ENCODE results near the gene SKP1. TPM values are rescaled to one million over a fixed set of nuclear protein-coding genes. Genes with fewer than 3 reads are reported as not detected.

SKP1 gene
- polyA plus RNA-seq, 1 of the 3 experiments (the other 2 are of a cell fraction) = 407 TPM

GRCh38 chr5:134175921-134176510, 734 bp downstream of the SKP1 start (continued):
- TF ChIP-seq REST (IDR thresholded peaks at IDR 0.05; ENCODE audit: low read depth, low read length) = no peak

- Histone ChIP-seq H4K20me1 (ENCODE audit: insufficient read depth) (peaks cover 58% of the 10 kb centered on the region), H3K4me3 (ENCODE audit: low read depth in 2 of 2, low read length in 1 of 2) (peak overlapping the region; percentile 77 to 84), H3K9me3 (no peaks in the 10 kb centered on the region), H3K4me1 (ENCODE audit: control insufficient read depth in 1 of 2, insufficient read depth in 2 of 2, low read depth in 1 of 2, low read length in 1 of 2) (peaks cover 10 to 22% of the 10 kb centered on the region in 2 experiments; a peak in 2 of 4 replicates), H3K27ac (ENCODE audit: low read depth in 2 of 2, low read length in 1 of 2) (peak overlapping the region; percentile 58 to 96; a peak in 3 of 4 replicates), H3F3A (replicated peaks; ENCODE audit: insufficient read depth) (peaks cover 20% of the 10 kb centered on the region), H2AFZ (ENCODE audit: low read depth) (no peak overlapping the region), H3K9me2 (no peaks in the 10 kb centered on the region), H3K79me2 (ENCODE audit: insufficient read depth) (peaks cover 69% of the 10 kb centered on the region), H3K9ac (peak overlapping the region; percentile 100), H3K27me3 (ENCODE audit: insufficient read depth) (no peaks in the 10 kb centered on the region), H3K36me3 (replicated peaks in 1 of 2; ENCODE audit: control insufficient read depth in 1 of 2, insufficient read depth in 2 of 2, low read length in 1 of 2) (peaks cover 27 to 29% of the 10 kb centered on the region in 2 experiments), H3K4me2 (peak overlapping the region; percentile 85)
- ChIA-PET CTCF (interaction anchor here (0.9 to 19.2 kb wide), 6 partner anchors 10 to 412 kb away, joined by 3 to 182 read pairs (median 4); no protein-coding TSS in a partner anchor), POLR2A (interaction anchor here (0.6 to 2.5 kb wide), 5 partner anchors 12 to 114 kb away, joined by 3 to 16 read pairs (median 3); partner anchors contain the start of gene PPP2CA)
- DNase-seq = peak; percentile 32
- 15% methylated on average over 10 of the region's 10 CpGs for WGBS (ENCODE audit: low lambda C conversion rate)
- TF ChIP-seq NRF1 (IDR thresholded peaks at IDR 0.05; ENCODE audit: low read depth, low read length) = no peak
- peak; percentile 10; the same call in 1 of the 2 replicates for TF ChIP-seq TAF1 (IDR thresholded peaks at IDR 0.05; ENCODE audit: borderline replicate concordance, low read depth, low read length)
- peak; percentile 56; the same call in 1 of the 2 replicates for TF ChIP-seq YY1 (IDR thresholded peaks at IDR 0.05; ENCODE audit: low read depth)
These were observed 1.6 kb downstream of the SKP1 start for GRCh38 chr5:134174841-134175839.

- POLR2A ChIA-PET = no interaction called here
- Histone ChIP-seq H3K4me3 (ENCODE audit: low read depth in 2 of 2, low read length in 1 of 2) (no peak overlapping the region), H2AFZ (ENCODE audit: low read depth) (no peak overlapping the region), H3K4me2 (no peak overlapping the region), H3K4me1 (ENCODE audit: control insufficient read depth in 1 of 2, insufficient read depth in 2 of 2, low read depth in 1 of 2, low read length in 1 of 2) (peaks cover 10 to 15% of the 10 kb centered on the region in 2 experiments; a peak in 1 of 4 replicates), H3K79me2 (ENCODE audit: insufficient read depth) (peaks cover 97% of the 10 kb centered on the region), H4K20me1 (ENCODE audit: insufficient read depth) (peaks cover 79% of the 10 kb centered on the region), H3K9ac (no peak overlapping the region), H3K9me2 (no peaks in the 10 kb centered on the region), H3K27me3 (ENCODE audit: insufficient read depth) (no peaks in the 10 kb centered on the region), H3K36me3 (replicated peaks in 1 of 2; ENCODE audit: control insufficient read depth in 1 of 2, insufficient read depth in 2 of 2, low read length in 1 of 2) (peaks cover 50 to 57% of the 10 kb centered on the region in 2 experiments), H3F3A (replicated peaks; ENCODE audit: insufficient read depth) (peaks cover 24% of the 10 kb centered on the region), H3K27ac (ENCODE audit: low read depth in 2 of 2, low read length in 1 of 2) (no peak overlapping the region), H3K9me3 (no peaks in the 10 kb centered on the region)
- WGBS (ENCODE audit: low lambda C conversion rate) = 92% methylated on average over 4 of the region's 4 CpGs
- no peak for TF ChIP-seq PBX3 (IDR thresholded peaks at IDR 0.05)
- no peak for TF ChIP-seq TAF1 (IDR thresholded peaks at IDR 0.05; ENCODE audit: borderline replicate concordance, low read depth, low read length)
- no peak for TF ChIP-seq REST (IDR thresholded peaks at IDR 0.05; ENCODE audit: low read depth, low read length)
- DNase-seq = no peak
- CTCF ChIA-PET = interaction anchor here (1.0 to 2.2 kb wide), 3 partner anchors 12 to 118 kb away, joined by 3 to 11 read pairs (median 3); no protein-coding TSS in a partner anchor
These were observed 4.8 kb downstream of the SKP1 start for GRCh38 chr5:134171972-134172371.
